H9 (cell line): ENCODE results near the gene APOL5. TPM values are rescaled to one million over a fixed set of nuclear protein-coding genes. Genes with fewer than 3 reads are reported as not detected.

Experiments used
- DNase-seq: peaks from one replicate; pipeline ENCODE4 v3.0.0-alpha.2; 2017
- H2AFZ ChIP-seq: one replicate; pipeline ENCODE4 v1.6.1; 2013; ENCODE audit warnings: mild to moderate bottlenecking, low read length, control low read depth, moderate library complexity
- H2AK5ac ChIP-seq: 2 replicates; pipeline ENCODE4 v1.6.1; 2013; ENCODE audit warnings: low read length, control low read depth, mixed read lengths; ENCODE audit not compliant: insufficient read length
- H2BK120ac ChIP-seq: one replicate; pipeline ENCODE4 v1.6.1; 2013; ENCODE audit warnings: low read depth, mild to moderate bottlenecking, low read length, control low read depth, inconsistent platforms; ENCODE audit not compliant: poor library complexity, severe bottlenecking
- H2BK12ac ChIP-seq: 2 replicates; pipeline ENCODE4 v1.6.1; 2013; ENCODE audit warnings: low read length, control low read depth, mixed read lengths, low read depth; ENCODE audit not compliant: insufficient read length
- H2BK15ac ChIP-seq: 2 replicates; pipeline ENCODE4 v1.6.1; 2013; ENCODE audit warnings: low read depth, low read length, control low read depth
- H2BK20ac ChIP-seq: one replicate; pipeline ENCODE4 v1.6.1; 2013; ENCODE audit warnings: low read depth, mild to moderate bottlenecking, low read length, control low read depth, inconsistent platforms; ENCODE audit not compliant: poor library complexity, severe bottlenecking
- H2BK5ac ChIP-seq: 2 replicates; pipeline ENCODE4 v1.6.1; 2013; ENCODE audit warnings: low read length, control low read depth, mixed read lengths; ENCODE audit not compliant: insufficient read length
- H3K14ac ChIP-seq: 2 replicates; pipeline ENCODE4 v1.6.1; 2013; ENCODE audit warnings: low read length, control low read depth; ENCODE audit not compliant: insufficient read depth
- H3K18ac ChIP-seq: 2 replicates; pipeline ENCODE4 v1.6.1; 2013; ENCODE audit warnings: low read depth, mild to moderate bottlenecking, mixed read lengths, low read length, control low read depth; ENCODE audit not compliant: insufficient read length
- H3K23ac ChIP-seq: 2 replicates; pipeline ENCODE4 v1.6.1; 2013; ENCODE audit warnings: low read length, control low read depth, mixed read lengths, low read depth; ENCODE audit not compliant: insufficient read length
- H3K23me2 ChIP-seq: 2 replicates; pipeline ENCODE4 v1.6.1; 2013; ENCODE audit warnings: low read depth, mild to moderate bottlenecking, mixed read lengths, low read length, control low read depth; ENCODE audit not compliant: insufficient read length, poor library complexity, severe bottlenecking
- H3K27ac ChIP-seq: 2 replicates; pipeline ENCODE4 v1.5.1; 2013; ENCODE audit warnings: low read length, control low read depth, mixed read lengths, low read depth; ENCODE audit not compliant: insufficient read length
- H3K27me3 ChIP-seq: 2 replicates; pipeline ENCODE4 v1.6.1; 2013; ENCODE audit warnings: low read length, control low read depth, inconsistent platforms; ENCODE audit not compliant: insufficient read depth
- H3K4ac ChIP-seq: 2 replicates; pipeline ENCODE4 v1.6.1; 2013; ENCODE audit warnings: low read depth, mild to moderate bottlenecking, control low read depth, inconsistent platforms, low read length, moderate library complexity
- H3K4me1 ChIP-seq: 2 replicates; pipeline ENCODE4 v1.6.1; 2013; ENCODE audit warnings: low read length, control low read depth, inconsistent platforms; ENCODE audit not compliant: insufficient read depth
- H3K4me2 ChIP-seq: 2 replicates; pipeline ENCODE4 v1.6.1; 2013; ENCODE audit warnings: low read length, control low read depth, mixed read lengths; ENCODE audit not compliant: insufficient read length, insufficient read depth
- H3K56ac ChIP-seq: 2 replicates; pipeline ENCODE4 v1.6.1; 2013; ENCODE audit warnings: low read depth, mild to moderate bottlenecking, mixed read lengths, low read length, control low read depth; ENCODE audit not compliant: insufficient read length
- H3K79me1 ChIP-seq: 2 replicates; pipeline ENCODE4 v1.6.1; 2013; ENCODE audit warnings: low read depth, mild to moderate bottlenecking, moderate library complexity, low read length, control low read depth, inconsistent platforms; ENCODE audit not compliant: insufficient read depth, poor library complexity, severe bottlenecking
- H3K79me2 ChIP-seq: 2 replicates; pipeline ENCODE4 v1.6.1; 2013; ENCODE audit warnings: low read length, control low read depth, inconsistent platforms; ENCODE audit not compliant: insufficient read depth
- H3K9ac ChIP-seq: 2 replicates; pipeline ENCODE4 v1.6.1; 2013; ENCODE audit warnings: low read length, control low read depth, mixed read lengths; ENCODE audit not compliant: insufficient read length; ENCODE audit errors: extremely low read depth
- H3K9me3 ChIP-seq: one replicate; pipeline ENCODE4 v1.6.1; 2013; ENCODE audit warnings: low read depth, low read length, inconsistent platforms; ENCODE audit not compliant: control insufficient read depth
- H3T11ph ChIP-seq: one replicate; pipeline ENCODE4 v1.6.1; 2013; ENCODE audit warnings: mild to moderate bottlenecking, low read length, control low read depth, inconsistent platforms
- H4K20me1 ChIP-seq: one replicate; pipeline ENCODE4 v1.6.1; 2013; ENCODE audit not compliant: control insufficient read depth, insufficient read length, insufficient read depth
- H4K5ac ChIP-seq: 2 replicates; pipeline ENCODE4 v1.6.1; 2013; ENCODE audit warnings: low read depth, mild to moderate bottlenecking, mixed read lengths, low read length, control low read depth; ENCODE audit not compliant: insufficient read length
- H4K8ac ChIP-seq: replicated peaks from 2 replicates; pipeline ENCODE4 v1.6.1; 2013; ENCODE audit warnings: low read length, control low read depth, mixed read lengths, low read depth; ENCODE audit not compliant: insufficient read length
- H4K91ac ChIP-seq: 2 replicates; pipeline ENCODE4 v1.6.1; 2013; ENCODE audit warnings: low read depth, mild to moderate bottlenecking, moderate library complexity, mixed read lengths, low read length, control low read depth; ENCODE audit not compliant: insufficient read length
- H3K27ac Mint-ChIP-seq, 3 experiments: 2 replicates in 2 of 3; 3 replicates in 1 of 3; pipeline ENCODE4 v1.8.0; 2020 to 2021; ENCODE audit warnings: mixed read lengths in 3 of 3, mild to moderate bottlenecking in 1 of 3, moderate library complexity in 1 of 3
- H3K27me3 Mint-ChIP-seq: 2 replicates; pipeline ENCODE4 v1.8.0; 2021; ENCODE audit warnings: low read depth, mild to moderate bottlenecking, moderate library complexity, mixed read lengths
- H3K36me3 Mint-ChIP-seq, 3 experiments: 2 replicates in 2 of 3; 3 replicates in 1 of 3; pipeline ENCODE4 v1.8.0; 2020 to 2021; ENCODE audit warnings: low read depth in 3 of 3, mixed read lengths in 3 of 3; ENCODE audit not compliant: insufficient read depth in 1 of 3
- H3K4me1 Mint-ChIP-seq, 2 experiments: 2 replicates each; pipeline ENCODE4 v1.8.0; 2020; ENCODE audit warnings: mixed read lengths in 2 of 2
- H3K4me3 Mint-ChIP-seq, 2 experiments: 2 replicates in 1 of 2; 3 replicates in 1 of 2; pipeline ENCODE4 v1.8.0; 2020 to 2021; ENCODE audit warnings: mild to moderate bottlenecking in 2 of 2, mixed read lengths in 2 of 2, moderate library complexity in 1 of 2
- H3K9me3 Mint-ChIP-seq, 2 experiments: 2 replicates in 1 of 2; 3 replicates in 1 of 2; pipeline ENCODE4 v1.8.0; 2020; ENCODE audit warnings: mild to moderate bottlenecking in 2 of 2, mixed read lengths in 2 of 2, moderate library complexity in 1 of 2
- CTCF ChIP-seq: fragments of 200-600 bp; sonication (generic); conservative IDR thresholded peaks from 3 replicates; pipeline ENCODE4 v1.8.0; 2021; ENCODE audit warnings: antibody characterized with exemption, mild to moderate bottlenecking
- WGBS: extraction: QIAGEN DNeasy Blood & Tissue Kit; methylation state at CpG from one replicate; pipeline ENCODE4 v1.1.7; 2013; ENCODE audit warnings: missing lambda C conversion rate, low lambda C conversion rate, mixed read lengths; ENCODE audit not compliant: insufficient read length; ENCODE audit errors: extremely low coverage; 5-methylcytosine and 5-hydroxymethylcytosine counted together
- total RNA-seq: library from RNA; stranded (reverse); gene quantifications from 2 replicates; pipeline ENCODE4 v1.2.1, GENCODE V29; 2021

APOL5 gene
- total RNA-seq, 1 experiment from 2014 or later = not detected

GRCh38 chr22:35731321-35731720 is 13.6 kb downstream of the APOL5 start:
- no peaks in the 10 kb centered on the region; a peak in 1 of 5 replicates for H3K9me3 Mint-ChIP-seq
- no peak for TF ChIP-seq CTCF
- no peaks in the 10 kb centered on the region for H3K79me2 ChIP-seq
- H3T11ph ChIP-seq = no peak overlapping the region
- peaks cover 7% of the 10 kb centered on the region for H3K27me3 Mint-ChIP-seq
- H3K79me1 ChIP-seq = no peaks in the 10 kb centered on the region
- peaks cover 2 to 11% of the 10 kb centered on the region in 2 experiments; a peak in 2 of 4 replicates for H3K4me1 Mint-ChIP-seq
- no peaks in the 10 kb centered on the region for H3K27me3 ChIP-seq
- H3K4me1 ChIP-seq = no peaks in the 10 kb centered on the region
- H3K4ac ChIP-seq = no peak overlapping the region
- no peak overlapping the region for H2BK15ac ChIP-seq
- no peak overlapping the region for H2AFZ ChIP-seq
- H3K14ac ChIP-seq = no peak overlapping the region
- no peak overlapping the region for H3K27ac Mint-ChIP-seq
- H3K56ac ChIP-seq = no peak overlapping the region
- no peak overlapping the region for H2AK5ac ChIP-seq
- no peak for DNase-seq
- H4K8ac ChIP-seq = no peak overlapping the region
- no peak overlapping the region for H4K91ac ChIP-seq
- H3K9me3 ChIP-seq = no peaks in the 10 kb centered on the region
- H3K4me3 Mint-ChIP-seq = no peak overlapping the region
- no peak overlapping the region for H2BK12ac ChIP-seq
- H3K23ac ChIP-seq = no peak overlapping the region
- no CpG with 5 or more reads among the region's 10 CpGs for WGBS
- no peak overlapping the region for H3K27ac ChIP-seq
- H3K23me2 ChIP-seq = no peaks in the 10 kb centered on the region
- H3K9ac ChIP-seq = no peak overlapping the region
- H3K18ac ChIP-seq = no peak overlapping the region
- peaks cover 0 to 9% (median 3%) of the 10 kb centered on the region in 3 experiments; a peak in 4 of 7 replicates for H3K36me3 Mint-ChIP-seq
- H2BK20ac ChIP-seq = no peak overlapping the region
- H4K5ac ChIP-seq = no peak overlapping the region
- H2BK120ac ChIP-seq = no peak overlapping the region
- no peaks in the 10 kb centered on the region for H4K20me1 ChIP-seq
- H2BK5ac ChIP-seq = no peak overlapping the region
- H3K4me2 ChIP-seq = no peak overlapping the region
